ENCODE results near the gene PRR35.

Gene PRR35

GRCh38 chr16:559411-560203 is 587 bp upstream of the PRR35 start:
- Histone ChIP-seq H3K79me2 (ENCODE audit: control insufficient read depth, insufficient read depth, low read length, unreplicated experiment) (no peaks in the 10 kb centered on the region), H2AFZ (ENCODE audit: low read length, unreplicated experiment) (no peak overlapping the region), H3K36me3 (ENCODE audit: insufficient read depth, low read length) (no peaks in the 10 kb centered on the region), H3K4me1 (ENCODE audit: control insufficient read depth, insufficient read depth, low read length, unreplicated experiment) (peaks cover 8% of the 10 kb centered on the region), H3K27ac (ENCODE audit: low read depth, low read length) (no peak overlapping the region), H3K4me3 (ENCODE audit: low read depth, low read length) (no peak overlapping the region), H3K27me3 (ENCODE audit: insufficient read depth, low read length) (peaks cover 28% of the 10 kb centered on the region)

- H3K27ac ChIP-seq (ENCODE audit: low read depth, low read length), result no peak overlapping the region
- no peaks in the 10 kb centered on the region for H3K4me1 ChIP-seq (ENCODE audit: control insufficient read depth, insufficient read depth, low read length, unreplicated experiment)
- H3K27me3 ChIP-seq (ENCODE audit: insufficient read depth, low read length), result peaks cover 28% of the 10 kb centered on the region
- H3K36me3 ChIP-seq (ENCODE audit: insufficient read depth, low read length), result no peaks in the 10 kb centered on the region
- no peaks in the 10 kb centered on the region for H3K79me2 ChIP-seq (ENCODE audit: control insufficient read depth, insufficient read depth, low read length, unreplicated experiment)
- no peak overlapping the region for H2AFZ ChIP-seq (ENCODE audit: low read length, unreplicated experiment)
- no peak overlapping the region for H3K4me3 ChIP-seq (ENCODE audit: low read depth, low read length)
These were observed 663 bp downstream of the PRR35 start for GRCh38 chr16:560701-561412.

GRCh38 chr16:561413-561794 is 1.2 kb downstream of the PRR35 start:
- H3K27ac ChIP-seq (ENCODE audit: low read depth, low read length), result no peak overlapping the region
- peaks cover 28% of the 10 kb centered on the region for H3K27me3 ChIP-seq (ENCODE audit: insufficient read depth, low read length)
- H3K36me3 ChIP-seq (ENCODE audit: insufficient read depth, low read length), result no peaks in the 10 kb centered on the region
- H2AFZ ChIP-seq (ENCODE audit: low read length, unreplicated experiment), result no peak overlapping the region
- H3K79me2 ChIP-seq (ENCODE audit: control insufficient read depth, insufficient read depth, low read length, unreplicated experiment), result no peaks in the 10 kb centered on the region
- H3K4me3 ChIP-seq (ENCODE audit: low read depth, low read length), result no peak overlapping the region
- H3K4me1 ChIP-seq (ENCODE audit: control insufficient read depth, insufficient read depth, low read length, unreplicated experiment), result peaks cover 4% of the 10 kb centered on the region

GRCh38 chr16:561957-562938 is 2.1 kb downstream of the PRR35 start:
- Histone ChIP-seq H3K36me3 (ENCODE audit: insufficient read depth, low read length) (no peaks in the 10 kb centered on the region), H3K4me1 (ENCODE audit: control insufficient read depth, insufficient read depth, low read length, unreplicated experiment) (peaks cover 12% of the 10 kb centered on the region), H3K79me2 (ENCODE audit: control insufficient read depth, insufficient read depth, low read length, unreplicated experiment) (no peaks in the 10 kb centered on the region), H3K27me3 (ENCODE audit: insufficient read depth, low read length) (peaks cover 28% of the 10 kb centered on the region), H2AFZ (ENCODE audit: low read length, unreplicated experiment) (no peak overlapping the region), H3K4me3 (ENCODE audit: low read depth, low read length) (no peak overlapping the region), H3K27ac (ENCODE audit: low read depth, low read length) (no peak overlapping the region)

GRCh38 chr16:563072-563644 is 3.0 kb downstream of the PRR35 start:
- Histone ChIP-seq H3K4me1 (ENCODE audit: control insufficient read depth, insufficient read depth, low read length, unreplicated experiment) (peaks cover 12% of the 10 kb centered on the region), H3K79me2 (ENCODE audit: control insufficient read depth, insufficient read depth, low read length, unreplicated experiment) (no peaks in the 10 kb centered on the region), H3K27me3 (ENCODE audit: insufficient read depth, low read length) (peaks cover 28% of the 10 kb centered on the region), H3K4me3 (ENCODE audit: low read depth, low read length) (no peak overlapping the region), H3K27ac (ENCODE audit: low read depth, low read length) (no peak overlapping the region), H2AFZ (ENCODE audit: low read length, unreplicated experiment) (no peak overlapping the region), H3K36me3 (ENCODE audit: insufficient read depth, low read length) (no peaks in the 10 kb centered on the region)

- no peak overlapping the region for H3K4me3 ChIP-seq (ENCODE audit: low read depth, low read length)
- H3K36me3 ChIP-seq (ENCODE audit: insufficient read depth, low read length), result no peaks in the 10 kb centered on the region
- H2AFZ ChIP-seq (ENCODE audit: low read length, unreplicated experiment), result no peak overlapping the region
- peaks cover under 1% of the 10 kb centered on the region for H3K79me2 ChIP-seq (ENCODE audit: control insufficient read depth, insufficient read depth, low read length, unreplicated experiment)
- peaks cover 18% of the 10 kb centered on the region for H3K27me3 ChIP-seq (ENCODE audit: insufficient read depth, low read length)
- peaks cover 18% of the 10 kb centered on the region for H3K4me1 ChIP-seq (ENCODE audit: control insufficient read depth, insufficient read depth, low read length, unreplicated experiment)
- H3K27ac ChIP-seq (ENCODE audit: low read depth, low read length), result no peak overlapping the region
These were observed 4.7 kb downstream of the PRR35 start for GRCh38 chr16:564690-565418.

GRCh38 chr16:565419-566330 is 5.5 kb downstream of the PRR35 start:
- H3K27me3 ChIP-seq (ENCODE audit: insufficient read depth, low read length), result peaks cover 14% of the 10 kb centered on the region
- H3K4me3 ChIP-seq (ENCODE audit: low read depth, low read length), result no peak overlapping the region
- H3K79me2 ChIP-seq (ENCODE audit: control insufficient read depth, insufficient read depth, low read length, unreplicated experiment), result peaks cover 5% of the 10 kb centered on the region
- no peaks in the 10 kb centered on the region for H3K36me3 ChIP-seq (ENCODE audit: insufficient read depth, low read length)
- no peak overlapping the region for H2AFZ ChIP-seq (ENCODE audit: low read length, unreplicated experiment)
- H3K4me1 ChIP-seq (ENCODE audit: control insufficient read depth, insufficient read depth, low read length, unreplicated experiment), result peaks cover 18% of the 10 kb centered on the region
- no peak overlapping the region for H3K27ac ChIP-seq (ENCODE audit: low read depth, low read length)

GRCh38 chr16:566475-567372 is 6.5 kb downstream of the PRR35 start, which contains the start of gene NHLRC4:
NHLRC4 (plus strand) TSS chr16:567005; CDS start chr16:568048, 1,043 bp downstream.
- Histone ChIP-seq H2AFZ (ENCODE audit: low read length, unreplicated experiment) (no peak within 1 kb of the TSS), H3K27me3 (ENCODE audit: insufficient read depth, low read length) (peaks cover 3% of the 10 kb centered on the region; the same call in 1 of the 2 replicates), H3K4me3 (ENCODE audit: low read depth, low read length) (peak within 1 kb of the TSS; percentile 56; the same call in 1 of the 2 replicates), H3K36me3 (ENCODE audit: insufficient read depth, low read length) (no peaks in the 10 kb centered on the region), H3K27ac (ENCODE audit: low read depth, low read length) (no peak within 1 kb of the TSS), H3K79me2 (ENCODE audit: control insufficient read depth, insufficient read depth, low read length, unreplicated experiment) (peaks cover 6% of the 10 kb centered on the region), H3K4me1 (ENCODE audit: control insufficient read depth, insufficient read depth, low read length, unreplicated experiment) (peaks cover 18% of the 10 kb centered on the region)
